Ecto neural progenitor cell (in vitro differentiated cells): ENCODE data around the gene TIAM1.

ENCODE experiments used
- DNase-seq: peaks from one replicate; pipeline ENCODE4 v3.0.0-alpha.2; 2018; ENCODE audit warnings: low spot score

Gene TIAM1

GRCh38 chr21:31164713-31165694, 179.1 kb downstream of the TIAM1 start:
- no peak for DNase-seq

- DNase-seq = no peak
Observed at GRCh38 chr21:31162827-31163226, 181.2 kb downstream of the TIAM1 start.

GRCh38 chr21:31162079-31162699, 181.9 kb downstream of the TIAM1 start:
- no peak for DNase-seq

GRCh38 chr21:31161157-31161556, 182.9 kb downstream of the TIAM1 start:
- no peak for DNase-seq

GRCh38 chr21:31159808-31160207, 184.3 kb downstream of the TIAM1 start:
- DNase-seq = no peak

GRCh38 chr21:31158789-31159581, 185.1 kb downstream of the TIAM1 start:
- DNase-seq = no peak

- DNase-seq = no peak
Observed at GRCh38 chr21:31157756-31158155, 186.3 kb downstream of the TIAM1 start.

- DNase-seq = no peak
Observed at GRCh38 chr21:31156662-31157061, 187.4 kb downstream of the TIAM1 start.

GRCh38 chr21:31156169-31156568, 187.9 kb downstream of the TIAM1 start:
- DNase-seq = no peak

GRCh38 chr21:31151156-31152045, 192.7 kb downstream of the TIAM1 start:
- no peak for DNase-seq

GRCh38 chr21:31145274-31145673, 198.8 kb downstream of the TIAM1 start:
- DNase-seq = no peak

- DNase-seq = no peak
Observed at GRCh38 chr21:31143036-31143435, 201.0 kb downstream of the TIAM1 start.

GRCh38 chr21:31142600-31142999, 201.5 kb downstream of the TIAM1 start:
- no peak for DNase-seq

GRCh38 chr21:31141389-31142000, 202.6 kb downstream of the TIAM1 start:
- no peak for DNase-seq

- DNase-seq = no peak
Observed at GRCh38 chr21:31140676-31141075, 203.4 kb downstream of the TIAM1 start.

GRCh38 chr21:31140025-31140424, 204.0 kb downstream of the TIAM1 start:
- no peak for DNase-seq

- DNase-seq = no peak
Observed at GRCh38 chr21:31137960-31138359, 206.1 kb downstream of the TIAM1 start.

GRCh38 chr21:31136891-31137290, 207.2 kb downstream of the TIAM1 start:
- no peak for DNase-seq

- no peak for DNase-seq
Observed at GRCh38 chr21:31135531-31136184, 208.4 kb downstream of the TIAM1 start.

GRCh38 chr21:31133243-31133830, 210.7 kb downstream of the TIAM1 start:
- DNase-seq = no peak
